ENCODE data around the gene ARHGAP45.

Gene ARHGAP45

GRCh38 chr19:1057176-1057855 lies 9.7 kb upstream of the ARHGAP45 start:
- peak; percentile 26 for DNase-seq

GRCh38 chr19:1058112-1058511 lies 8.9 kb upstream of the ARHGAP45 start:
- no peak for DNase-seq

- DNase-seq, result no peak
Observed at GRCh38 chr19:1060689-1061088, 6.3 kb upstream of the ARHGAP45 start.

GRCh38 chr19:1061987-1062386 lies 5.0 kb upstream of the ARHGAP45 start:
- DNase-seq, result no peak

- no peak for DNase-seq
Observed at GRCh38 chr19:1062387-1063029, 4.5 kb upstream of the ARHGAP45 start.

- DNase-seq, result no peak
Observed at GRCh38 chr19:1063030-1063908, 3.7 kb upstream of the ARHGAP45 start.

GRCh38 chr19:1063909-1064660 lies 2.9 kb upstream of the ARHGAP45 start:
- DNase-seq, result no peak

GRCh38 chr19:1064661-1065605 lies 2.0 kb upstream of the ARHGAP45 start:
- no peak for DNase-seq

GRCh38 chr19:1065606-1066109 lies 1.3 kb upstream of the ARHGAP45 start:
- no peak for DNase-seq

GRCh38 chr19:1066251-1066747 lies 668 bp upstream of the ARHGAP45 start:
- DNase-seq, result no peak

- no peak for DNase-seq
Observed at GRCh38 chr19:1067341-1067957, 482 bp downstream of the ARHGAP45 start.

- no peak for DNase-seq
Observed at GRCh38 chr19:1068009-1069001, 1.3 kb downstream of the ARHGAP45 start.

GRCh38 chr19:1069009-1069779 lies 2.2 kb downstream of the ARHGAP45 start:
- DNase-seq, result no peak

GRCh38 chr19:1070576-1070930 lies 3.6 kb downstream of the ARHGAP45 start:
- DNase-seq, result no peak

- DNase-seq, result no peak
Observed at GRCh38 chr19:1070931-1071791, 4.2 kb downstream of the ARHGAP45 start.

GRCh38 chr19:1072371-1073015 lies 5.5 kb downstream of the ARHGAP45 start:
- DNase-seq, result no peak

Data from amniotic stem cell (primary cell).